M059J (cell line): Measurements from ENCODE around the gene MARK3. TPM values are rescaled to one million over a fixed set of nuclear protein-coding genes. Genes with fewer than 3 reads are reported as not detected.
A peak's percentile ranks its signal among the peaks of the same experiment; 100 is the strongest.

Experiments used
- DNase-seq: peaks from one replicate; pipeline ENCODE4 v3.0.0-alpha.2; 2012; ENCODE audit warnings: low read depth
- total RNA-seq: library from RNA; depleted of rRNA; stranded (reverse); fragments of >200 nt; shearing (Covaris generic); gene quantifications from 2 replicates; pipeline ENCODE4 v1.2.3, GENCODE V29; 2014; rRNA removed

The MARK3 gene
- total RNA-seq, 1 experiment from 2014 or later: 40.0 TPM

- DNase-seq: no peak
Observed at GRCh38 chr14:103547455-103547940, 162.3 kb downstream of the MARK3 start.

GRCh38 chr14:103547941-103548462, 162.8 kb downstream of the MARK3 start:
- DNase-seq: no peak

GRCh38 chr14:103548463-103549351, 163.5 kb downstream of the MARK3 start:
- DNase-seq: no peak

GRCh38 chr14:103549361-103550311, 164.4 kb downstream of the MARK3 start:
- DNase-seq: no peak

- DNase-seq: no peak
Observed at GRCh38 chr14:103550451-103551337, 165.5 kb downstream of the MARK3 start.

GRCh38 chr14:103551338-103551762, 166.1 kb downstream of the MARK3 start:
- no peak for DNase-seq

GRCh38 chr14:103552011-103552845, 167.0 kb downstream of the MARK3 start:
- peak; percentile 87 for DNase-seq

- DNase-seq: no peak
Observed at GRCh38 chr14:103552846-103553210, 167.6 kb downstream of the MARK3 start.

Other genes starting within 250 kb of the MARK3 start
- 98.4 and 136 TPM in 2 replicates for gene EIF5, start 51.2 kb upstream of the MARK3 start, total RNA-seq
- gene CKB, start 137.4 kb downstream of the MARK3 start, total RNA-seq: 42.2 and 63.3 TPM in 2 replicates
- gene TRMT61A, start 143.8 kb downstream of the MARK3 start, total RNA-seq: 4.8 and 8.1 TPM in 2 replicates
- gene BAG5, start 177.2 kb downstream of the MARK3 start, total RNA-seq: 18.6 and 22.6 TPM in 2 replicates
- gene COA8, start 177.5 kb downstream of the MARK3 start, total RNA-seq: 17.7 and 30.7 TPM in 2 replicates
- gene KLC1, start 243.8 kb downstream of the MARK3 start, total RNA-seq: 60.9 and 101 TPM in 2 replicates